Smooth muscle cell (in vitro differentiated cells): ENCODE data around the gene DBX2. TPM values are rescaled to one million over a fixed set of nuclear protein-coding genes. Genes with fewer than 3 reads are reported as not detected.

Experiments
- DNase-seq: peaks from one replicate; lab custom pipeline; 2025; ENCODE audit not compliant: unreplicated experiment; lab: John Stamatoyannopoulos, UW
- H2AFZ ChIP-seq: fragments of 200-600 bp; sonication (generic); 2 replicates; pipeline ENCODE4 v1.6.0; 2016; ENCODE audit warnings: antibody characterized with exemption, low read depth, mild to moderate bottlenecking
- H3F3A ChIP-seq: fragments of 200-600 bp; sonication (generic); 2 replicates; pipeline ENCODE4 v1.6.0; 2017; ENCODE audit warnings: antibody characterized with exemption, low read depth
- H3K27ac ChIP-seq: fragments of 200-600 bp; sonication (generic); 2 replicates; pipeline ENCODE4 v1.5.1; 2016; ENCODE audit warnings: low read depth, mild to moderate bottlenecking
- H3K27me3 ChIP-seq: fragments of 200-600 bp; sonication (generic); 2 replicates; pipeline ENCODE4 v1.6.1; 2016; ENCODE audit warnings: low read depth, mild to moderate bottlenecking
- H3K36me3 ChIP-seq: fragments of 200-600 bp; sonication (generic); 2 replicates; pipeline ENCODE4 v1.5.1; 2016; ENCODE audit warnings: low read depth
- H3K4me1 ChIP-seq: fragments of 200-600 bp; sonication (generic); 2 replicates; pipeline ENCODE4 v1.5.1; 2016; ENCODE audit warnings: low read depth
- H3K4me2 ChIP-seq: fragments of 200-600 bp; sonication (generic); 2 replicates; pipeline ENCODE4 v1.6.0; 2016; ENCODE audit warnings: mild to moderate bottlenecking
- H3K4me3 ChIP-seq: fragments of 200-600 bp; sonication (generic); 2 replicates; pipeline ENCODE4 v1.5.1; 2016; ENCODE audit warnings: mild to moderate bottlenecking
- H3K79me2 ChIP-seq: fragments of 200-600 bp; sonication (generic); 2 replicates; pipeline ENCODE4 v1.6.0; 2016; ENCODE audit warnings: low read depth, mild to moderate bottlenecking
- H3K9ac ChIP-seq: fragments of 200-600 bp; sonication (generic); 2 replicates; pipeline ENCODE4 v1.6.0; 2016; ENCODE audit warnings: low read depth
- H3K9me3 ChIP-seq: fragments of 200-600 bp; sonication (generic); replicated peaks from 2 replicates; pipeline ENCODE4 v1.5.1; 2016; ENCODE audit warnings: low read depth
- H4K20me1 ChIP-seq: fragments of 200-600 bp; sonication (generic); 2 replicates; pipeline ENCODE4 v1.6.0; 2016; ENCODE audit warnings: low read depth
- CTCF ChIP-seq: fragments of 200-600 bp; sonication (generic); IDR thresholded peaks from 2 replicates; pipeline ENCODE4 v1.5.1; 2017; ENCODE audit warnings: borderline replicate concordance, mild to moderate bottlenecking, antibody characterized with exemption; ENCODE audit not compliant: insufficient read depth, poor library complexity, severe bottlenecking
- WGBS: methylation state at CpG from one replicate; pipeline ENCODE4 v1.1.7; 2016; ENCODE audit warnings: low lambda C conversion rate; 5-methylcytosine and 5-hydroxymethylcytosine counted together
- polyA plus RNA-seq: library from polyadenylated mRNA; unstranded; fragments of >200 nt; fragmentation: Nextera tagmentation; extraction: Ambion mirVana; gene quantifications from 2 replicates; pipeline ENCODE4 v1.2.1, GENCODE V29; 2016
- total RNA-seq: library from RNA; depleted of rRNA; stranded (reverse); fragments of >200 nt; gene quantifications from 2 replicates; pipeline ENCODE4 v1.2.3, GENCODE V29; 2014

The DBX2 gene
- total and polyA plus RNA-seq, 2 experiments from 2014 or later = not detected

- Histone ChIP-seq H3K27ac (no peak overlapping the region), H3K36me3 (no peaks in the 10 kb centered on the region), H3K27me3 (no peaks in the 10 kb centered on the region), H4K20me1 (no peaks in the 10 kb centered on the region), H3F3A (no peaks in the 10 kb centered on the region), H3K79me2 (no peaks in the 10 kb centered on the region), H3K4me3 (no peak overlapping the region), H2AFZ (no peak overlapping the region), H3K9me3 (no peaks in the 10 kb centered on the region), H3K4me2 (no peak overlapping the region), H3K9ac (no peak overlapping the region), H3K4me1 (no peaks in the 10 kb centered on the region)
- WGBS = 59% methylated on average over 1 of the region's 1 CpG
- no peak for TF ChIP-seq CTCF
- no peak for DNase-seq
Observed at GRCh38 chr12:45014396-45014795, 36.5 kb downstream of the DBX2 start.

GRCh38 chr12:45012749-45013148 lies 38.1 kb downstream of the DBX2 start:
- Histone ChIP-seq H3K4me2 (no peak overlapping the region), H3K79me2 (no peaks in the 10 kb centered on the region), H3K36me3 (no peaks in the 10 kb centered on the region), H3K9ac (no peak overlapping the region), H4K20me1 (no peaks in the 10 kb centered on the region), H3K27ac (no peak overlapping the region), H3K9me3 (no peaks in the 10 kb centered on the region), H3F3A (no peaks in the 10 kb centered on the region), H3K4me1 (no peaks in the 10 kb centered on the region), H3K4me3 (no peak overlapping the region), H3K27me3 (no peaks in the 10 kb centered on the region), H2AFZ (no peak overlapping the region)
- 97% methylated on average over 3 of the region's 3 CpGs for WGBS
- TF ChIP-seq CTCF = no peak
- no peak for DNase-seq

- no peak for DNase-seq
- no peaks in the 10 kb centered on the region for H3K9me3 ChIP-seq
- no peaks in the 10 kb centered on the region for H3K36me3 ChIP-seq
- no peaks in the 10 kb centered on the region for H3K4me1 ChIP-seq
- H3K4me3 ChIP-seq = no peak overlapping the region
- no peaks in the 10 kb centered on the region for H3K27me3 ChIP-seq
- no peak overlapping the region for H3K4me2 ChIP-seq
- H4K20me1 ChIP-seq = no peaks in the 10 kb centered on the region
- H3K9ac ChIP-seq = no peak overlapping the region
- no peaks in the 10 kb centered on the region for H3F3A ChIP-seq
- H2AFZ ChIP-seq = no peak overlapping the region
- H3K27ac ChIP-seq = no peak overlapping the region
- TF ChIP-seq CTCF = no peak
- 77% methylated on average over 4 of the region's 4 CpGs for WGBS
- H3K79me2 ChIP-seq = no peaks in the 10 kb centered on the region
Observed at GRCh38 chr12:45010059-45010458, 40.8 kb downstream of the DBX2 start.

GRCh38 chr12:45008211-45008610 lies 42.7 kb downstream of the DBX2 start:
- H3K9me3 ChIP-seq = no peaks in the 10 kb centered on the region
- H3K79me2 ChIP-seq = no peaks in the 10 kb centered on the region
- no peaks in the 10 kb centered on the region for H3K36me3 ChIP-seq
- H3K27ac ChIP-seq = no peak overlapping the region
- no peaks in the 10 kb centered on the region for H3K27me3 ChIP-seq
- H2AFZ ChIP-seq = no peak overlapping the region
- no peaks in the 10 kb centered on the region for H3F3A ChIP-seq
- no peaks in the 10 kb centered on the region for H3K4me1 ChIP-seq
- no peak for TF ChIP-seq CTCF
- no peak for DNase-seq
- H3K4me2 ChIP-seq = no peak overlapping the region
- no peak overlapping the region for H3K9ac ChIP-seq
- H3K4me3 ChIP-seq = no peak overlapping the region
- no peaks in the 10 kb centered on the region for H4K20me1 ChIP-seq
